IMR-90 (cell line): Measurements from ENCODE around the gene MRPL17. TPM values are rescaled to one million over a fixed set of nuclear protein-coding genes. Genes with fewer than 3 reads are reported as not detected.
"Not testable (repeated sequence)": the region's sequence is repeated elsewhere in the genome, so short reads cannot be mapped to it uniquely, and the experiment has no call there.

Experiments
- ATAC-seq: fragments of 200-7000 bp; cut with Tn5 transposase; 2 replicates; pipeline ENCODE4 v1.9.1; 2020; ENCODE audit warnings: low read depth, mild to moderate bottlenecking, moderate library complexity
- BruUV-seq: library from RNA; stranded (reverse); fragments of 400-500 nt; replicated peaks from 2 replicates; lab custom pipeline; 2021; lab: Mats Ljungman, UMichigan
- CTCF ChIA-PET: fragments of 300-600 bp; formaldehyde crosslinking; extraction: SDS; loops from one replicate; lab custom pipeline; 2021; ENCODE audit warnings: antibody characterized with exemption; lab: Yijun Ruan, JAX
- POLR2A ChIA-PET: fragments of 300-600 bp; sonication (Branson Sonifier 250); formaldehyde crosslinking; loops from one replicate; lab custom pipeline; 2022; ENCODE audit warnings: antibody characterized with exemption; ENCODE audit not compliant: unreplicated experiment; lab: Charles Lee
- DNase-seq: peaks from one replicate; pipeline ENCODE4 v3.0.0; 2013
- H2AFZ ChIP-seq: replicated peaks from 2 replicates; pipeline ENCODE3; 2013; ENCODE audit warnings: low read length, mild to moderate bottlenecking; ENCODE audit not compliant: poor library complexity
- H2AK5ac ChIP-seq: 2 replicates; pipeline ENCODE4 v1.6.1; 2013; ENCODE audit warnings: low read depth, low read length, inconsistent platforms
- H2AK9ac ChIP-seq: replicated peaks from 2 replicates; pipeline ENCODE3; 2013; ENCODE audit warnings: mild to moderate bottlenecking, low read depth, low read length, moderate library complexity; ENCODE audit not compliant: poor library complexity
- H2BK120ac ChIP-seq: 2 replicates; pipeline ENCODE4 v1.6.1; 2013; ENCODE audit warnings: low read depth, low read length, inconsistent platforms
- H2BK15ac ChIP-seq: 3 replicates; pipeline ENCODE4 v1.6.1; 2013; ENCODE audit warnings: low read depth, low read length, inconsistent platforms
- H2BK20ac ChIP-seq: 2 replicates; pipeline ENCODE4 v1.6.1; 2013; ENCODE audit warnings: low read depth, mild to moderate bottlenecking, inconsistent platforms, low read length, moderate library complexity
- H2BK5ac ChIP-seq: 2 replicates; pipeline ENCODE4 v1.6.1; 2013; ENCODE audit warnings: mild to moderate bottlenecking, low read depth, low read length, inconsistent platforms; ENCODE audit not compliant: poor library complexity, severe bottlenecking
- H3K14ac ChIP-seq: replicated peaks from 2 replicates; pipeline ENCODE4 v1.6.1; 2013; ENCODE audit warnings: low read depth, low read length, inconsistent platforms
- H3K18ac ChIP-seq: 2 replicates; pipeline ENCODE4 v1.6.1; 2013; ENCODE audit warnings: low read depth, low read length, control low read depth
- H3K23ac ChIP-seq: 2 replicates; pipeline ENCODE4 v1.6.1; 2013; ENCODE audit warnings: low read depth, low read length, inconsistent platforms
- H3K27ac ChIP-seq: 2 replicates; pipeline ENCODE4 v1.5.1; 2013; ENCODE audit warnings: mild to moderate bottlenecking, control low read depth, low read length; ENCODE audit not compliant: insufficient read depth
- H3K27me3 ChIP-seq: 2 replicates; pipeline ENCODE4 v1.6.1; 2013; ENCODE audit warnings: low read length; ENCODE audit not compliant: control insufficient read depth, insufficient read depth
- H3K36me3 ChIP-seq: 2 replicates; pipeline ENCODE4 v1.6.1; 2013; ENCODE audit warnings: low read length, mixed read lengths; ENCODE audit not compliant: control insufficient read depth, insufficient read depth
- H3K4ac ChIP-seq: 2 replicates; pipeline ENCODE4 v1.6.1; 2013; ENCODE audit warnings: low read depth, low read length, inconsistent platforms
- H3K4me1 ChIP-seq: 2 replicates; pipeline ENCODE4 v1.6.1; 2013; ENCODE audit warnings: low read length, mixed read lengths; ENCODE audit not compliant: control insufficient read depth, insufficient read depth
- H3K4me2 ChIP-seq: 2 replicates; pipeline ENCODE4 v1.6.1; 2013; ENCODE audit warnings: low read depth, mild to moderate bottlenecking, control low read depth, low read length, moderate library complexity
- H3K4me3 ChIP-seq: 2 replicates; pipeline ENCODE4 v1.5.1; 2013; ENCODE audit warnings: low read depth, mild to moderate bottlenecking, control low read depth, low read length, moderate library complexity; ENCODE audit not compliant: insufficient read depth
- H3K56ac ChIP-seq: 2 replicates; pipeline ENCODE4 v1.6.1; 2013; ENCODE audit warnings: low read length, inconsistent platforms; ENCODE audit not compliant: insufficient read depth; ENCODE audit errors: extremely low read depth
- H3K79me1 ChIP-seq, 2 experiments: 2 replicates each; pipeline ENCODE4 v1.6.1; 2013; ENCODE audit warnings: low read length in 2 of 2, inconsistent platforms in 1 of 2, low read depth in 1 of 2
- H3K9ac ChIP-seq: 2 replicates; pipeline ENCODE4 v1.6.1; 2013; ENCODE audit warnings: low read depth, low read length, control low read depth
- H3K9me1 ChIP-seq: 2 replicates; pipeline ENCODE4 v1.6.1; 2013; ENCODE audit warnings: low read length, inconsistent platforms; ENCODE audit not compliant: insufficient read depth
- H3K9me3 ChIP-seq: 2 replicates; pipeline ENCODE4 v1.6.1; 2013; ENCODE audit warnings: low read length; ENCODE audit not compliant: control insufficient read depth, insufficient read depth
- H4K20me1 ChIP-seq: 2 replicates; pipeline ENCODE4 v1.6.1; 2013; ENCODE audit warnings: low read length, inconsistent platforms; ENCODE audit not compliant: insufficient read depth
- H4K5ac ChIP-seq: 2 replicates; pipeline ENCODE4 v1.6.1; 2013; ENCODE audit warnings: mild to moderate bottlenecking, low read depth, low read length, control low read depth
- H4K8ac ChIP-seq, 2 experiments: 2 replicates each; pipeline ENCODE4 v1.6.1; 2013; ENCODE audit warnings: low read depth in 2 of 2, low read length in 2 of 2, control low read depth in 1 of 2, inconsistent platforms in 1 of 2
- H4K91ac ChIP-seq: 2 replicates; pipeline ENCODE4 v1.6.1; 2013; ENCODE audit warnings: low read depth, low read length, inconsistent platforms; ENCODE audit not compliant: insufficient read depth
- WGBS, 2 experiments: methylation state at CpG; one replicate each; pipeline versions ENCODE4 v1.1.5 to v1.1.7; 2013; ENCODE audit warnings: missing lambda C conversion rate in 2 of 2; ENCODE audit not compliant: insufficient read length in 1 of 2; ENCODE audit errors: extremely low coverage in 2 of 2; 5-methylcytosine and 5-hydroxymethylcytosine counted together
- dilution Hi-C: fragments of 300-500 bp; cut with HindIII; formaldehyde crosslinking; loops from one replicate; pipeline ENCODE4 v1.14.3; 2018; ENCODE audit warnings: low sequenced_read_pairs; ENCODE audit not compliant: unreplicated experiment
- in situ Hi-C: fragments of 300-500 bp; cut with MboI; formaldehyde crosslinking; loops from 3 replicates; pipeline ENCODE4 v1.14.3; 2019; ENCODE audit warnings: low sequenced_read_pairs, inconsistent platforms, mixed read lengths
- intact Hi-C: fragments of 100-400 bp; cut with micrococcal nuclease; formaldehyde crosslinking; loops from 2 replicates; pipeline ENCODE4 v1.10.0; 2022
- polyA plus RNA-seq, 3 experiments: library from polyadenylated mRNA; depleted of rRNA; stranded (reverse); fragments of >200 nt; gene quantifications; 2 replicates each; pipeline ENCODE4 v1.2.3, GENCODE V29; 2012; ENCODE audit warnings: low replicate concordance in 1 of 3
- total RNA-seq: library from RNA; depleted of rRNA; stranded (reverse); fragments of >200 nt; gene quantifications from 2 replicates; pipeline ENCODE4 v1.2.3, GENCODE V29; 2012
- TF ChIP-seq, protein P1 (sequence below): conservative IDR thresholded peaks from 2 replicates; pipeline ENCODE4 v1.5.1; 2012; ENCODE audit warnings: mild to moderate bottlenecking, low read depth, low read length, improper control_type of control experiment

Gene MRPL17
- total and polyA plus RNA-seq, 2 of the 4 experiments (the other 2 are of a cell fraction): 70.3 to 85.2 TPM

DNA sequence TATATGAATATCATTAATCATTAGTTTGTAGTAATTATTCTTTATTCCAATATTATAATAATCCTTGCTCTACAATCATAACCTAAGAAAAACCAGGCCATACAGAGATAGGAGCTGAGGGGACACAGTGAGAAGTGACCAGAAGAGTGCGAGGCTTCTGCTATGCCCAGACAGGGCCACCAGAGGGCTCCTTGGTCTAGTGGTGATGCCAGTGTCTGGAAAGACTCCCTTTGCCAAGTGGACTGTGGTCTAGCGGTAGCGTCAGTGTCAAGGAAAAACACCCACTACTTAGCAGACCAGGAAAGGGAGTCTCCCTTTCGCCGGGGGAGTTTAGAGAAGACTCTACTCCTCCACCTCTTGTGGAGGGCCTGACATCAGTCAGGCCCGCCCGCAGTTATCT is 28.4 kb upstream of the MRPL17 start:
- WGBS, 2 experiments: no CpG with 5 or more reads among the region's 7 CpGs
- dilution Hi-C loops: not testable (repeated sequence)

More for the DNA sequence above, 28.4 kb upstream of the MRPL17 start:
- H3K23ac ChIP-seq, H4K91ac ChIP-seq, ATAC-seq, H3K9me1 ChIP-seq, H3K56ac ChIP-seq, H3K9me3 ChIP-seq, H2BK15ac ChIP-seq, H3K36me3 ChIP-seq, H3K4ac ChIP-seq, in situ Hi-C loops, H4K5ac ChIP-seq, CTCF ChIA-PET, POLR2A ChIA-PET, H3K4me1 ChIP-seq, DNase-seq, H3K9ac ChIP-seq, H4K20me1 ChIP-seq, H2BK20ac ChIP-seq, intact Hi-C loops, H2BK120ac ChIP-seq, H4K8ac ChIP-seq, H2BK5ac ChIP-seq, H3K4me3 ChIP-seq, H3K27ac ChIP-seq, BruUV-seq, H3K27me3 ChIP-seq, H3K14ac ChIP-seq, H3K4me2 ChIP-seq, H3K79me1 ChIP-seq, H2AK9ac ChIP-seq, H3K18ac ChIP-seq, H2AK5ac ChIP-seq, H2AFZ ChIP-seq: not testable (repeated sequence)
- TF ChIP-seq, protein P1, sequence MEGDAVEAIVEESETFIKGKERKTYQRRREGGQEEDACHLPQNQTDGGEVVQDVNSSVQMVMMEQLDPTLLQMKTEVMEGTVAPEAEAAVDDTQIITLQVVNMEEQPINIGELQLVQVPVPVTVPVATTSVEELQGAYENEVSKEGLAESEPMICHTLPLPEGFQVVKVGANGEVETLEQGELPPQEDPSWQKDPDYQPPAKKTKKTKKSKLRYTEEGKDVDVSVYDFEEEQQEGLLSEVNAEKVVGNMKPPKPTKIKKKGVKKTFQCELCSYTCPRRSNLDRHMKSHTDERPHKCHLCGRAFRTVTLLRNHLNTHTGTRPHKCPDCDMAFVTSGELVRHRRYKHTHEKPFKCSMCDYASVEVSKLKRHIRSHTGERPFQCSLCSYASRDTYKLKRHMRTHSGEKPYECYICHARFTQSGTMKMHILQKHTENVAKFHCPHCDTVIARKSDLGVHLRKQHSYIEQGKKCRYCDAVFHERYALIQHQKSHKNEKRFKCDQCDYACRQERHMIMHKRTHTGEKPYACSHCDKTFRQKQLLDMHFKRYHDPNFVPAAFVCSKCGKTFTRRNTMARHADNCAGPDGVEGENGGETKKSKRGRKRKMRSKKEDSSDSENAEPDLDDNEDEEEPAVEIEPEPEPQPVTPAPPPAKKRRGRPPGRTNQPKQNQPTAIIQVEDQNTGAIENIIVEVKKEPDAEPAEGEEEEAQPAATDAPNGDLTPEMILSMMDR: peak; percentile 26; the same call in 1 of the 2 replicates
